ENCODE results near the gene MFN2. TPM values are rescaled to one million over a fixed set of nuclear protein-coding genes. Genes with fewer than 3 reads are reported as not detected.

The MFN2 gene
- total RNA-seq, 1 donor from 2014 or later: 78.9 TPM

- Mint-ChIP-seq H3K27me3 (ENCODE audit: low read depth) (no peaks in the 10 kb centered on the region), H3K4me3 (no peak overlapping the region), H3K36me3 (ENCODE audit: low read depth) (peaks cover 10% of the 10 kb centered on the region), H3K27ac (ENCODE audit: unreplicated experiment) (peak overlapping the region; percentile 55), H3K4me1 (peaks cover 16% of the 10 kb centered on the region), H3K9me3 (no peaks in the 10 kb centered on the region)
- DNase-seq (ENCODE audit: low read depth, low spot score): no peak
- no peak for TF ChIP-seq CTCF (conservative IDR thresholded peaks at IDR 0.05)
Measured at GRCh38 chr1:12015001-12015491, 34.8 kb downstream of the MFN2 start.

- Mint-ChIP-seq H3K9me3 (no peaks in the 10 kb centered on the region), H3K36me3 (ENCODE audit: low read depth) (peaks cover 10% of the 10 kb centered on the region), H3K4me3 (no peak overlapping the region), H3K4me1 (peaks cover 18% of the 10 kb centered on the region), H3K27ac (ENCODE audit: unreplicated experiment) (no peak overlapping the region), H3K27me3 (ENCODE audit: low read depth) (no peaks in the 10 kb centered on the region)
- DNase-seq (ENCODE audit: low read depth, low spot score): no peak
- no peak for TF ChIP-seq CTCF (conservative IDR thresholded peaks at IDR 0.05)
Measured at GRCh38 chr1:12015499-12015898, 35.3 kb downstream of the MFN2 start.

GRCh38 chr1:12016182-12016581, 35.9 kb downstream of the MFN2 start:
- no peak for TF ChIP-seq CTCF (conservative IDR thresholded peaks at IDR 0.05)
- peak overlapping the region; percentile 13 for H3K4me3 Mint-ChIP-seq
- no peaks in the 10 kb centered on the region for H3K9me3 Mint-ChIP-seq
- no peak overlapping the region for H3K27ac Mint-ChIP-seq (ENCODE audit: unreplicated experiment)
- H3K36me3 Mint-ChIP-seq (ENCODE audit: low read depth): peaks cover 10% of the 10 kb centered on the region
- no peaks in the 10 kb centered on the region for H3K27me3 Mint-ChIP-seq (ENCODE audit: low read depth)
- H3K4me1 Mint-ChIP-seq: peaks cover 18% of the 10 kb centered on the region
- DNase-seq (ENCODE audit: low read depth, low spot score): no peak

GRCh38 chr1:12019858-12020509, 39.7 kb downstream of the MFN2 start:
- Mint-ChIP-seq H3K9me3 (no peaks in the 10 kb centered on the region), H3K36me3 (ENCODE audit: low read depth) (no peaks in the 10 kb centered on the region), H3K4me1 (peaks cover 14% of the 10 kb centered on the region), H3K4me3 (peak overlapping the region; percentile 83), H3K27ac (ENCODE audit: unreplicated experiment) (peak overlapping the region; percentile 64), H3K27me3 (ENCODE audit: low read depth) (no peaks in the 10 kb centered on the region)
- DNase-seq (ENCODE audit: low read depth, low spot score): no peak
- TF ChIP-seq CTCF (conservative IDR thresholded peaks at IDR 0.05): no peak

- Mint-ChIP-seq H3K9me3 (no peaks in the 10 kb centered on the region), H3K4me3 (no peak overlapping the region), H3K36me3 (ENCODE audit: low read depth) (peaks cover 2% of the 10 kb centered on the region), H3K4me1 (peaks cover 11% of the 10 kb centered on the region), H3K27ac (ENCODE audit: unreplicated experiment) (no peak overlapping the region), H3K27me3 (ENCODE audit: low read depth) (no peaks in the 10 kb centered on the region)
- no peak for DNase-seq (ENCODE audit: low read depth, low spot score)
- no peak for TF ChIP-seq CTCF (conservative IDR thresholded peaks at IDR 0.05)
Measured at GRCh38 chr1:12021616-12022015, 41.4 kb downstream of the MFN2 start.
